ENCODE measurements around the gene RAD51B.

DNA sequence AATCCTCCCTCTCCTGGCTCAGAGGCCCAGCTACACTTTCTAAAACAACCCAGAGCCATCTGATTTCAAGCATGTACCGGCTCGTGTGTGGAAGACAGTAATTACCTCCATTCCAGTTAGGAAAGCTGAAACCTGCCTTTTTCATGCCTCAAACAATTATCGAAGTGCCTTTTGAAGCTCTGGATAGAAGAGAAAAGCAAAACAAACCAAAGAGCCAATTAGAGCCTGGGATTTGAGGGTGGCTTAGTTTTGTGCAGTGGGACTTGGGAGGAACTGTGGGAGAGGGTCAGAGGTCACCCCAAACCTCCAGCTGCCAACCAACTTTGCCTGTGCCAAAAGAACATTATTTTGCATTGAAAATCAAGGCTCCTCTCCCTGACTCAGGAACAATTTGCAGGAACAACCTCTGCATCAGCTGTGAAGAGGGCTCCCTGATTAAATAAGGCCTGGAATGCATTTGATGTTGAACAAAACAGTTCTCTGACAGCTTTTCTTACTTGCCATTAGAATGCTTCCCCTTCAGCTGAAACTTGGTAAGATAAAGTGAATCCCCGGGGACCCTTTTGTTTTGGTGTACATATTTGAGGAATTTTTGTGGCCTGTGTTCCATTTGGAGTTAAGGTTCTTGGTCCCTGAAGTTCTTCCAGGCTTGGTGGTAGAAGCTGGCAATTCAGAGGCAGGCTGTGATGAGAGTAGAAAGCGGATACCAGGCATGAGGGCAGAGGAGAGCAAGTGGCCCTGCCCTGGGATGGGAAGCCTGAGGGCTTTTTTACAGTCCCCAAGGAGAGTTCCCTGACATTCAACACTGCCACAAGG lies 703.1 kb downstream of the RAD51B start:
- TF ChIP-seq ZNF235 (CRISPR knock-in tag; IDR thresholded peaks at IDR 0.05; ENCODE audit: borderline replicate concordance) (no peak), RFX5 (IDR thresholded peaks at IDR 0.05; ENCODE audit: low read depth, low read length) (no peak), NFYB (CRISPR knock-in tag; IDR thresholded peaks at IDR 0.05) (no peak), ZXDC (CRISPR knock-in tag; IDR thresholded peaks at IDR 0.05) (no peak), FOXJ3 (CRISPR knock-in tag; IDR thresholded peaks at IDR 0.05; ENCODE audit: borderline replicate concordance) (no peak), EZH2 (conservative IDR thresholded peaks at IDR 0.05; ENCODE audit: low read depth, low read length) (no peak)
- TF ChIP-seq, protein P1, sequence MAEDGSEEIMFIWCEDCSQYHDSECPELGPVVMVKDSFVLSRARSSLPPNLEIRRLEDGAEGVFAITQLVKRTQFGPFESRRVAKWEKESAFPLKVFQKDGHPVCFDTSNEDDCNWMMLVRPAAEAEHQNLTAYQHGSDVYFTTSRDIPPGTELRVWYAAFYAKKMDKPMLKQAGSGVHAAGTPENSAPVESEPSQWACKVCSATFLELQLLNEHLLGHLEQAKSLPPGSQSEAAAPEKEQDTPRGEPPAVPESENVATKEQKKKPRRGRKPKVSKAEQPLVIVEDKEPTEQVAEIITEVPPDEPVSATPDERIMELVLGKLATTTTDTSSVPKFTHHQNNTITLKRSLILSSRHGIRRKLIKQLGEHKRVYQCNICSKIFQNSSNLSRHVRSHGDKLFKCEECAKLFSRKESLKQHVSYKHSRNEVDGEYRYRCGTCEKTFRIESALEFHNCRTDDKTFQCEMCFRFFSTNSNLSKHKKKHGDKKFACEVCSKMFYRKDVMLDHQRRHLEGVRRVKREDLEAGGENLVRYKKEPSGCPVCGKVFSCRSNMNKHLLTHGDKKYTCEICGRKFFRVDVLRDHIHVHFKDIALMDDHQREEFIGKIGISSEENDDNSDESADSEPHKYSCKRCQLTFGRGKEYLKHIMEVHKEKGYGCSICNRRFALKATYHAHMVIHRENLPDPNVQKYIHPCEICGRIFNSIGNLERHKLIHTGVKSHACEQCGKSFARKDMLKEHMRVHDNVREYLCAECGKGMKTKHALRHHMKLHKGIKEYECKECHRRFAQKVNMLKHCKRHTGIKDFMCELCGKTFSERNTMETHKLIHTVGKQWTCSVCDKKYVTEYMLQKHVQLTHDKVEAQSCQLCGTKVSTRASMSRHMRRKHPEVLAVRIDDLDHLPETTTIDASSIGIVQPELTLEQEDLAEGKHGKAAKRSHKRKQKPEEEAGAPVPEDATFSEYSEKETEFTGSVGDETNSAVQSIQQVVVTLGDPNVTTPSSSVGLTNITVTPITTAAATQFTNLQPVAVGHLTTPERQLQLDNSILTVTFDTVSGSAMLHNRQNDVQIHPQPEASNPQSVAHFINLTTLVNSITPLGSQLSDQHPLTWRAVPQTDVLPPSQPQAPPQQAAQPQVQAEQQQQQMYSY (CRISPR knock-in tag; IDR thresholded peaks at IDR 0.05) = no peak
- TF ChIP-seq, protein P2, sequence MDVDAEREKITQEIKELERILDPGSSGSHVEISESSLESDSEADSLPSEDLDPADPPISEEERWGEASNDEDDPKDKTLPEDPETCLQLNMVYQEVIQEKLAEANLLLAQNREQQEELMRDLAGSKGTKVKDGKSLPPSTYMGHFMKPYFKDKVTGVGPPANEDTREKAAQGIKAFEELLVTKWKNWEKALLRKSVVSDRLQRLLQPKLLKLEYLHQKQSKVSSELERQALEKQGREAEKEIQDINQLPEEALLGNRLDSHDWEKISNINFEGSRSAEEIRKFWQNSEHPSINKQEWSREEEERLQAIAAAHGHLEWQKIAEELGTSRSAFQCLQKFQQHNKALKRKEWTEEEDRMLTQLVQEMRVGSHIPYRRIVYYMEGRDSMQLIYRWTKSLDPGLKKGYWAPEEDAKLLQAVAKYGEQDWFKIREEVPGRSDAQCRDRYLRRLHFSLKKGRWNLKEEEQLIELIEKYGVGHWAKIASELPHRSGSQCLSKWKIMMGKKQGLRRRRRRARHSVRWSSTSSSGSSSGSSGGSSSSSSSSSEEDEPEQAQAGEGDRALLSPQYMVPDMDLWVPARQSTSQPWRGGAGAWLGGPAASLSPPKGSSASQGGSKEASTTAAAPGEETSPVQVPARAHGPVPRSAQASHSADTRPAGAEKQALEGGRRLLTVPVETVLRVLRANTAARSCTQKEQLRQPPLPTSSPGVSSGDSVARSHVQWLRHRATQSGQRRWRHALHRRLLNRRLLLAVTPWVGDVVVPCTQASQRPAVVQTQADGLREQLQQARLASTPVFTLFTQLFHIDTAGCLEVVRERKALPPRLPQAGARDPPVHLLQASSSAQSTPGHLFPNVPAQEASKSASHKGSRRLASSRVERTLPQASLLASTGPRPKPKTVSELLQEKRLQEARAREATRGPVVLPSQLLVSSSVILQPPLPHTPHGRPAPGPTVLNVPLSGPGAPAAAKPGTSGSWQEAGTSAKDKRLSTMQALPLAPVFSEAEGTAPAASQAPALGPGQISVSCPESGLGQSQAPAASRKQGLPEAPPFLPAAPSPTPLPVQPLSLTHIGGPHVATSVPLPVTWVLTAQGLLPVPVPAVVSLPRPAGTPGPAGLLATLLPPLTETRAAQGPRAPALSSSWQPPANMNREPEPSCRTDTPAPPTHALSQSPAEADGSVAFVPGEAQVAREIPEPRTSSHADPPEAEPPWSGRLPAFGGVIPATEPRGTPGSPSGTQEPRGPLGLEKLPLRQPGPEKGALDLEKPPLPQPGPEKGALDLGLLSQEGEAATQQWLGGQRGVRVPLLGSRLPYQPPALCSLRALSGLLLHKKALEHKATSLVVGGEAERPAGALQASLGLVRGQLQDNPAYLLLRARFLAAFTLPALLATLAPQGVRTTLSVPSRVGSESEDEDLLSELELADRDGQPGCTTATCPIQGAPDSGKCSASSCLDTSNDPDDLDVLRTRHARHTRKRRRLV (CRISPR knock-in tag; IDR thresholded peaks at IDR 0.05) = no peak
- TF ChIP-seq, protein P3, sequence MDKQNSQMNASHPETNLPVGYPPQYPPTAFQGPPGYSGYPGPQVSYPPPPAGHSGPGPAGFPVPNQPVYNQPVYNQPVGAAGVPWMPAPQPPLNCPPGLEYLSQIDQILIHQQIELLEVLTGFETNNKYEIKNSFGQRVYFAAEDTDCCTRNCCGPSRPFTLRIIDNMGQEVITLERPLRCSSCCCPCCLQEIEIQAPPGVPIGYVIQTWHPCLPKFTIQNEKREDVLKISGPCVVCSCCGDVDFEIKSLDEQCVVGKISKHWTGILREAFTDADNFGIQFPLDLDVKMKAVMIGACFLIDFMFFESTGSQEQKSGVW (CRISPR knock-in tag; IDR thresholded peaks at IDR 0.05; ENCODE audit: borderline replicate concordance) = no peak
- TF ChIP-seq, protein P4, sequence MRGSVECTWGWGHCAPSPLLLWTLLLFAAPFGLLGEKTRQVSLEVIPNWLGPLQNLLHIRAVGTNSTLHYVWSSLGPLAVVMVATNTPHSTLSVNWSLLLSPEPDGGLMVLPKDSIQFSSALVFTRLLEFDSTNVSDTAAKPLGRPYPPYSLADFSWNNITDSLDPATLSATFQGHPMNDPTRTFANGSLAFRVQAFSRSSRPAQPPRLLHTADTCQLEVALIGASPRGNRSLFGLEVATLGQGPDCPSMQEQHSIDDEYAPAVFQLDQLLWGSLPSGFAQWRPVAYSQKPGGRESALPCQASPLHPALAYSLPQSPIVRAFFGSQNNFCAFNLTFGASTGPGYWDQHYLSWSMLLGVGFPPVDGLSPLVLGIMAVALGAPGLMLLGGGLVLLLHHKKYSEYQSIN (CRISPR knock-in tag; IDR thresholded peaks at IDR 0.05; ENCODE audit: borderline replicate concordance) = no peak

Measured in HepG2 (cell line).